Measurements from ENCODE around the gene PDCD11.
A peak's percentile ranks its signal among the peaks of the same experiment; 100 is the strongest.
"Not testable (repeated sequence)": the region's sequence is repeated elsewhere in the genome, so short reads cannot be mapped to it uniquely, and the experiment has no call there.

PDCD11 gene, protein sequence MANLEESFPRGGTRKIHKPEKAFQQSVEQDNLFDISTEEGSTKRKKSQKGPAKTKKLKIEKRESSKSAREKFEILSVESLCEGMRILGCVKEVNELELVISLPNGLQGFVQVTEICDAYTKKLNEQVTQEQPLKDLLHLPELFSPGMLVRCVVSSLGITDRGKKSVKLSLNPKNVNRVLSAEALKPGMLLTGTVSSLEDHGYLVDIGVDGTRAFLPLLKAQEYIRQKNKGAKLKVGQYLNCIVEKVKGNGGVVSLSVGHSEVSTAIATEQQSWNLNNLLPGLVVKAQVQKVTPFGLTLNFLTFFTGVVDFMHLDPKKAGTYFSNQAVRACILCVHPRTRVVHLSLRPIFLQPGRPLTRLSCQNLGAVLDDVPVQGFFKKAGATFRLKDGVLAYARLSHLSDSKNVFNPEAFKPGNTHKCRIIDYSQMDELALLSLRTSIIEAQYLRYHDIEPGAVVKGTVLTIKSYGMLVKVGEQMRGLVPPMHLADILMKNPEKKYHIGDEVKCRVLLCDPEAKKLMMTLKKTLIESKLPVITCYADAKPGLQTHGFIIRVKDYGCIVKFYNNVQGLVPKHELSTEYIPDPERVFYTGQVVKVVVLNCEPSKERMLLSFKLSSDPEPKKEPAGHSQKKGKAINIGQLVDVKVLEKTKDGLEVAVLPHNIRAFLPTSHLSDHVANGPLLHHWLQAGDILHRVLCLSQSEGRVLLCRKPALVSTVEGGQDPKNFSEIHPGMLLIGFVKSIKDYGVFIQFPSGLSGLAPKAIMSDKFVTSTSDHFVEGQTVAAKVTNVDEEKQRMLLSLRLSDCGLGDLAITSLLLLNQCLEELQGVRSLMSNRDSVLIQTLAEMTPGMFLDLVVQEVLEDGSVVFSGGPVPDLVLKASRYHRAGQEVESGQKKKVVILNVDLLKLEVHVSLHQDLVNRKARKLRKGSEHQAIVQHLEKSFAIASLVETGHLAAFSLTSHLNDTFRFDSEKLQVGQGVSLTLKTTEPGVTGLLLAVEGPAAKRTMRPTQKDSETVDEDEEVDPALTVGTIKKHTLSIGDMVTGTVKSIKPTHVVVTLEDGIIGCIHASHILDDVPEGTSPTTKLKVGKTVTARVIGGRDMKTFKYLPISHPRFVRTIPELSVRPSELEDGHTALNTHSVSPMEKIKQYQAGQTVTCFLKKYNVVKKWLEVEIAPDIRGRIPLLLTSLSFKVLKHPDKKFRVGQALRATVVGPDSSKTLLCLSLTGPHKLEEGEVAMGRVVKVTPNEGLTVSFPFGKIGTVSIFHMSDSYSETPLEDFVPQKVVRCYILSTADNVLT (N-terminal part only)

GRCh38 chr10:103396067-103396788 lies at the start of gene PDCD11, which contains the start of gene ATP5MK:
TSS of gene PDCD11 (plus strand) at chr10:103396626. CDS start at chr10:103398427, 1,801 bp downstream.
TSS of gene ATP5MK (minus strand) at chr10:103396475. CDS start at chr10:103392457, 4,018 bp downstream.
- FAIRE-seq, result peak; percentile 93
- peak; percentile 97 for DNase-seq (ENCODE audit: low spot score)

GRCh38 chr10:103350175-103350516 lies 46.3 kb upstream of the PDCD11 start:
- DNase-seq (ENCODE audit: low spot score), result no peak
- FAIRE-seq, result no peak

DNA sequence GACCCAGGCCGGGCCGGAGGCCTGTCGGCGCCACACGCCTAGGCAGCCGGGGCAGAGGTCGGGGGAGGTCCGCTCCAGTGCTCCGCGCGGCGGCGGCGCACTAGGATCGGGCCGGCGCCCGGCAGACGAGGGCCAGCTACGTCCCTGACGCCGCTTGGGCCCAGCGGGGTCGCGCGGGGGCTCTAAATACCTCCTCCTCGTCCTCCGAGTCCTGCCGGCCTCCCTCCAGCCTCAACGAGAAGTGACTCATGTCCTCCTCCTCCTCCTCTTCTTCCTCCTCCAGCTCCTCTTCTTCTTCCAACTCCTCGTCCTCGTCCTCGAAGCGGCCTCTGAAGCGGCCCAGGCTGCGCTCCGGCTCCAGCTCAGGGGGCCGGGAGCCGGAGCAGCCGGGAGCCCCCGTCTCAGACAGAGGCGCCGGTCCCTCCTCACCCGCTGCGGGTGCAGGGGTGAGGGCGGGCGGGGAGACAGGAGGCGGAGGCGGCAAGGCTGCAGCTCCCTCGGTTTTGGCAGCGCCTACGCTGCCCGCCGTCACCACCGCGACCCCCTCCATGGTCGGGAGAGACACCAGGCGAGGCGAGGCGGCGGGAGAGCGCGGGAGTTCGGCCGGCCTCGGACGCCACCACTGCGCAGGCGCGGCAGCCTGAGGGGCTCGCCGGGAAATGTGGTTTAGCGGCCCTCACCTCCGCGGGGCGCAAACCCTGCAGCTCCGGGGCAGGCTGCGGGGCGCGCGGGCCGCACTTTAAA lies 45.7 kb upstream of the PDCD11 start, which contains the start of gene PCGF6:
Gene PCGF6 (minus strand): TSS at position 624 of the 744 bp plus-strand sequence. CDS start 74 bp downstream, at position 550.
- FAIRE-seq (no peak), DNase-seq (ENCODE audit: low spot score) (peak; percentile 73)

GRCh38 chr10:103353281-103353680 lies 43.1 kb upstream of the PDCD11 start:
- FAIRE-seq (no peak), DNase-seq (ENCODE audit: low spot score) (no peak)

- not testable (repeated sequence) for FAIRE-seq
Observed at GRCh38 chr10:103354567-103354966, 41.9 kb upstream of the PDCD11 start.

GRCh38 chr10:103355906-103356599 lies 40.4 kb upstream of the PDCD11 start:
- FAIRE-seq (no peak), DNase-seq (ENCODE audit: low spot score) (no peak)

More at GRCh38 chr10:103354567-103354966, 41.9 kb upstream of the PDCD11 start:
- DNase-seq (ENCODE audit: low spot score), result not testable (repeated sequence)

DNA sequence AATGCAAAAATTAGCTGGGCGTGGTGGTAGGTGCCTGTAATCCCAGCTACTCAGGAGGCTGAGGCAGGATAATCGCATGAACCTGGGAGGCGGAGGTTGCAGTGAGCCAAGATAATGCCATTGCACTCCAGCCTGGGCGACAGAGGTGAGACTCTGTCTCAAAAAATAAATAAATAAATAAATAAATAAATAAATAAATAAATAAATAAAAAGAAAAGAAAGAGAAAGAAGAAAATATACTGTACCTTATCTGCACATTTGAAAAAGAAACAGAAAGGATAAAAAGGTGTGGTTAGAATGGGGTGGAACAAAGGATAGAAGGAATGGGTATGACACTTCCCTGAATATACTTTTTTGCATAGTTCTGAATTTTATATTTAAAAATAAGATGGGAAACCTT lies 36.9 kb upstream of the PDCD11 start:
- DNase-seq (ENCODE audit: low spot score); FAIRE-seq: not testable (repeated sequence)

DNA sequence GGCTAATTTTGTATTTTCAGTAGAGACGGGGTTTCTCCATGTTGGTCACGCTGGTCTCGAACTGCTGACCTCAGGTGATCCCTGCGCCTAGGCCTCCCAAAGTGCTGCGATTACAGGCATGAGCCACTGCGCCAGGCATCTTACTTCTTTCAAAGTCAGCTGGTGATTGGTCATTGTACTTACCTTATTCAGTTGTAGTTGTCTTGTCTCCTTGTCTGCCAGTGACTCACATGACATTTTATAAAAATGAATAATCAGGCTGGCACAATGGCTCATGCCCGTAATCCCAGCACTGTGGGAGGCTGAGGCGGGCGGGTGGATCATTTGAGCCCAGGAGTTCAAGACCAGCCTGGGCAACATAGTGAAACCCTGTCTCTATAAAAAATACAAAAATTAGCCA lies 35.6 kb upstream of the PDCD11 start:
- not testable (repeated sequence) for FAIRE-seq
- peak; percentile 70 for DNase-seq (ENCODE audit: low spot score)

GRCh38 chr10:103367379-103367781 lies 29.0 kb upstream of the PDCD11 start:
- FAIRE-seq, result no peak
- DNase-seq (ENCODE audit: low spot score), result no peak

GRCh38 chr10:103367782-103368518 lies 28.5 kb upstream of the PDCD11 start, which contains the start of gene TAF5:
TSS of gene TAF5 (plus strand) at chr10:103367976. CDS start at chr10:103367990, 14 bp downstream.
- peak; percentile 95 for DNase-seq (ENCODE audit: low spot score)
- FAIRE-seq, result peak; percentile 88

- DNase-seq (ENCODE audit: low spot score), result no peak
- no peak for FAIRE-seq
Observed at GRCh38 chr10:103373544-103373943, 22.9 kb upstream of the PDCD11 start.

DNA sequence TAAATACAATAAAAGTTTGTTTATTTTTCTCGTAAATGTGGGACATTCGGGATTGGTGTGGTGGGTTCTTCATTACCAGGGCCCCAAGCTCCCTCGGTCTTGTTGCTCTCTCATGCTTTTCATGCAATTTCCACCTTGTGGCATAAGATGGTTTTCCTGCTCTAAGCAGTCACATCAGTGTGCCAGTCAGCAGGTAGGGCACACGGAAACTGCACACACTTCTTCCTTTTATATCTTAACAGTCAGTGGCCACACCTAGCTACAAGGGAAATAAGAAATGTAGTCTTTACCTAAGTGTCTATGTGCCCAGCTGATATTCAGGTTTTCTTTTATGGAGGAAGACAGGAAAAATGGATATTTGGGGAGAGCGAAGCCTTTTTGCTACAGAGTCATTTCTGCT lies 22.2 kb upstream of the PDCD11 start:
- FAIRE-seq (no peak), DNase-seq (ENCODE audit: low spot score) (no peak)

DNA sequence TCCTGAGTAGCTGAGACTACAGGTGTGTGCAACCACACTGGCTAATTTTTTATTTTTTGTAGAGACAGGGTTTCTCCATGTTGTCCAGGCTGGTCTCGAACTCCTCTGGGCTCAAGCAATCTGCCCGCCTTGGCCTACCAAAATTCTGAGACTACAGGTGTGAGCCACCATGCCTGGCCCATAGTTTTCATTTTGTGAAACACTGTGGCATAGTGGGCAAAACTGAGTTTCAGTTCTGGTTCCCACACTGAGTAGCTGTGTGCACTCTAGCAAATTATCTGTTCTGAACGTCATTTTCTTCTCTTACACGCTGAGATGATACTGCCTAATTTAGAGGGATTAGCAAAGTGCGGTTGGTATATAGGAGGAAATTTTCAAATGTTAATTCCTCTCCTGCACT lies 13.7 kb upstream of the PDCD11 start:
- FAIRE-seq (no peak), DNase-seq (ENCODE audit: low spot score) (no peak)

GRCh38 chr10:103394180-103394579 lies 2.2 kb upstream of the PDCD11 start:
- peak; percentile 59 for DNase-seq (ENCODE audit: low spot score)
- no peak for FAIRE-seq

DNA sequence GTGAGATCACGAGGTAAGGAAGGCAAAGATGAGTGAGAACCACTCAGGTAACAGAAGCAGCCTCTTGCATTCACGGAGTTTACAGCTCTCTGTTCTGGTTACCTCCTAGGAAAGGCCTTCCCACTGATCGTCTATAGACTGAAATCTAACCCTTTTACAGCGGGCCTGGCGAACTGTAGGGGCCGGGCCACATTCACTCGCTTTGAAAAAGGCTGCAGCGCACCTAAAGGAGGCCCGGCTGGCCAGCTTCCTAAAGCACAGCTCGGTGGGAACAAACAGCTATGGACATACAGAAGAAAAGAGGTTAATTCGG lies 716 bp upstream of the PDCD11 start:
- FAIRE-seq, result no peak
- DNase-seq (ENCODE audit: low spot score), result no peak

GRCh38 chr10:103396789-103397087 lies 312 bp downstream of the PDCD11 start:
- no peak for FAIRE-seq

GRCh38 chr10:103397191-103397825 lies 882 bp downstream of the PDCD11 start:
- no peak for FAIRE-seq

More at GRCh38 chr10:103396789-103397087, 312 bp downstream of the PDCD11 start:
- no peak for DNase-seq (ENCODE audit: low spot score)

GRCh38 chr10:103413564-103413963 lies 17.1 kb downstream of the PDCD11 start:
- DNase-seq (ENCODE audit: low spot score) (no peak), FAIRE-seq (no peak)

More at GRCh38 chr10:103397191-103397825, 882 bp downstream of the PDCD11 start:
- no peak for DNase-seq (ENCODE audit: low spot score)

All from RCC 7860 (cell line).